Activated T-cell treated with anti-CD3 and anti-CD28 coated beads, Interleukin-2, amount 50 U/mL, for 72 hours (primary cell): Measurements from ENCODE around the gene TTLL12. TPM values are rescaled to one million over a fixed set of nuclear protein-coding genes. Genes with fewer than 3 reads are reported as not detected.
A peak's percentile ranks its signal among the peaks of the same experiment; 100 is the strongest.

Source experiments
- ATAC-seq, 2 donors: fragments of 150-1000 bp; cut with Tn5 transposase; replicated peaks in 1 of 2; 2 replicates each; pipeline ENCODE4 v1.10.0; 2021; ENCODE audit warnings: moderate library complexity in 2 of 2, mild to moderate bottlenecking in 1 of 2
- DNase-seq, 2 donors: peaks; one replicate each; pipeline ENCODE4 v3.0.0; 2021 to 2022; ENCODE audit warnings: mixed read lengths in 1 of 2
- H3K27ac Mint-ChIP-seq: one replicate; pipeline ENCODE4 v1.8.0; 2022; ENCODE audit warnings: mild to moderate bottlenecking, moderate library complexity, mixed read lengths
- H3K27me3 Mint-ChIP-seq: one replicate; pipeline ENCODE4 v1.8.0; 2022; ENCODE audit warnings: low read depth, mixed read lengths
- H3K36me3 Mint-ChIP-seq, 2 donors: one replicate each; pipeline ENCODE4 v1.8.0; 2022; ENCODE audit warnings: mixed read lengths in 2 of 2, mild to moderate bottlenecking in 1 of 2; ENCODE audit not compliant: insufficient read depth in 2 of 2
- H3K4me1 Mint-ChIP-seq: one replicate; pipeline ENCODE4 v1.8.0; 2022; ENCODE audit warnings: low read depth, mixed read lengths
- H3K4me3 Mint-ChIP-seq, 2 donors: one replicate each; pipeline ENCODE4 v1.8.0; 2022; ENCODE audit warnings: mild to moderate bottlenecking in 2 of 2, mixed read lengths in 2 of 2, moderate library complexity in 2 of 2
- H3K9me3 Mint-ChIP-seq, 2 donors: one replicate each; pipeline ENCODE4 v1.8.0; 2022; ENCODE audit warnings: mixed read lengths in 2 of 2
- total RNA-seq, 2 donors: library from RNA; stranded (reverse); gene quantifications; one replicate each; pipeline ENCODE4 v1.2.3, GENCODE V29; 2022

Gene TTLL12
- total RNA-seq, 2 donors from 2014 or later, result 37.7 to 45.0 TPM

- no peak for DNase-seq
- Mint-ChIP-seq H3K4me1 (no peaks in the 10 kb centered on the region), H3K27ac (no peak overlapping the region), H3K9me3 (no peaks in the 10 kb centered on the region), H3K36me3 (peaks cover 5 to 8% of the 10 kb centered on the region in 2 donors), H3K4me3 (no peak overlapping the region), H3K27me3 (no peaks in the 10 kb centered on the region)
- no peak for ATAC-seq
These were observed 14.7 kb downstream of the TTLL12 start for GRCh38 chr22:43172191-43172590.

- Mint-ChIP-seq H3K36me3 (peaks cover 5 to 8% of the 10 kb centered on the region in 2 donors), H3K9me3 (no peaks in the 10 kb centered on the region), H3K4me1 (no peaks in the 10 kb centered on the region), H3K27ac (no peak overlapping the region), H3K27me3 (no peaks in the 10 kb centered on the region), H3K4me3 (no peak overlapping the region)
- DNase-seq (no peak), ATAC-seq (no peak)
These were observed 15.3 kb downstream of the TTLL12 start for GRCh38 chr22:43171607-43172006.

GRCh38 chr22:43171019-43171491, 15.9 kb downstream of the TTLL12 start:
- Mint-ChIP-seq H3K27me3 (no peaks in the 10 kb centered on the region), H3K4me3 (no peak overlapping the region), H3K4me1 (no peaks in the 10 kb centered on the region), H3K36me3 (peaks cover 3 to 6% of the 10 kb centered on the region in 2 donors), H3K9me3 (no peaks in the 10 kb centered on the region), H3K27ac (no peak overlapping the region)
- no peak for ATAC-seq
- no peak for DNase-seq

GRCh38 chr22:43170131-43170480, 16.8 kb downstream of the TTLL12 start:
- Mint-ChIP-seq H3K27me3 (no peaks in the 10 kb centered on the region), H3K27ac (no peak overlapping the region), H3K4me3 (no peak overlapping the region), H3K9me3 (no peaks in the 10 kb centered on the region), H3K36me3 (peaks cover 2 to 6% of the 10 kb centered on the region in 2 donors), H3K4me1 (no peaks in the 10 kb centered on the region)
- no peak for DNase-seq
- ATAC-seq, result no peak

- Mint-ChIP-seq H3K4me3 (no peak overlapping the region), H3K9me3 (no peaks in the 10 kb centered on the region), H3K4me1 (no peaks in the 10 kb centered on the region), H3K27ac (no peak overlapping the region), H3K27me3 (no peaks in the 10 kb centered on the region), H3K36me3 (peaks cover 2 to 6% of the 10 kb centered on the region in 2 donors)
- no peak for ATAC-seq
- no peak for DNase-seq
These were observed 17.4 kb downstream of the TTLL12 start for GRCh38 chr22:43169310-43170130.

- no peak overlapping the region for H3K27ac Mint-ChIP-seq
- no peaks in the 10 kb centered on the region for H3K9me3 Mint-ChIP-seq
- peaks cover 2 to 6% of the 10 kb centered on the region in 2 donors for H3K36me3 Mint-ChIP-seq
- ATAC-seq, result no peak
- H3K27me3 Mint-ChIP-seq, result no peaks in the 10 kb centered on the region
- H3K4me1 Mint-ChIP-seq, result no peaks in the 10 kb centered on the region
- H3K4me3 Mint-ChIP-seq, result no peak overlapping the region
- DNase-seq, result no peak
These were observed 18.2 kb downstream of the TTLL12 start for GRCh38 chr22:43168471-43169309.

GRCh38 chr22:43167001-43167589, 19.8 kb downstream of the TTLL12 start:
- H3K4me3 Mint-ChIP-seq, result no peak overlapping the region
- no peaks in the 10 kb centered on the region for H3K27me3 Mint-ChIP-seq
- H3K36me3 Mint-ChIP-seq, result peaks cover 2% of the 10 kb centered on the region in 2 donors
- peak overlapping the region; percentile 57 for H3K27ac Mint-ChIP-seq
- no peak for DNase-seq
- no peaks in the 10 kb centered on the region for H3K4me1 Mint-ChIP-seq
- no peak for ATAC-seq
- H3K9me3 Mint-ChIP-seq, result no peaks in the 10 kb centered on the region

GRCh38 chr22:43166132-43166930, 20.6 kb downstream of the TTLL12 start:
- DNase-seq (no peak), ATAC-seq (no peak)
- no peaks in the 10 kb centered on the region for H3K9me3 Mint-ChIP-seq
- peaks cover 2% of the 10 kb centered on the region in 2 donors for H3K36me3 Mint-ChIP-seq
- H3K4me1 Mint-ChIP-seq, result no peaks in the 10 kb centered on the region
- no peak overlapping the region for H3K4me3 Mint-ChIP-seq
- no peaks in the 10 kb centered on the region for H3K27me3 Mint-ChIP-seq
- no peak overlapping the region for H3K27ac Mint-ChIP-seq

GRCh38 chr22:43164636-43165035, 22.3 kb downstream of the TTLL12 start:
- ATAC-seq (no peak), DNase-seq (no peak)
- no peaks in the 10 kb centered on the region for H3K4me1 Mint-ChIP-seq
- H3K9me3 Mint-ChIP-seq, result no peaks in the 10 kb centered on the region
- H3K27ac Mint-ChIP-seq, result no peak overlapping the region
- no peaks in the 10 kb centered on the region for H3K27me3 Mint-ChIP-seq
- H3K36me3 Mint-ChIP-seq, result peaks cover 0 to 4% of the 10 kb centered on the region in 2 donors
- no peak overlapping the region for H3K4me3 Mint-ChIP-seq

GRCh38 chr22:43163241-43163795, 23.6 kb downstream of the TTLL12 start:
- no peak overlapping the region for H3K27ac Mint-ChIP-seq
- H3K4me3 Mint-ChIP-seq, result no peak overlapping the region
- peaks cover 0 to 4% of the 10 kb centered on the region in 2 donors for H3K36me3 Mint-ChIP-seq
- H3K9me3 Mint-ChIP-seq, result no peaks in the 10 kb centered on the region
- no peaks in the 10 kb centered on the region for H3K27me3 Mint-ChIP-seq
- no peaks in the 10 kb centered on the region for H3K4me1 Mint-ChIP-seq
- DNase-seq, result no peak
- ATAC-seq, result no peak

- Mint-ChIP-seq H3K4me3 (no peak overlapping the region), H3K9me3 (no peaks in the 10 kb centered on the region), H3K27me3 (no peaks in the 10 kb centered on the region), H3K27ac (no peak overlapping the region), H3K36me3 (peaks cover 0 to 2% of the 10 kb centered on the region in 2 donors), H3K4me1 (no peaks in the 10 kb centered on the region)
- ATAC-seq, result no peak
- DNase-seq, result no peak
These were observed 24.4 kb downstream of the TTLL12 start for GRCh38 chr22:43162412-43163150.
